ENCODE data around the gene NGEF.
"Not testable (repeated sequence)": the region's sequence is repeated elsewhere in the genome, so short reads cannot be mapped to it uniquely, and the experiment has no call there.

The NGEF gene

GRCh38 chr2:232927032-232927792 lies 85.8 kb downstream of the NGEF start:
- DNase-seq (ENCODE audit: low read depth): no peak

- no peak for DNase-seq (ENCODE audit: low read depth)
These were observed 86.6 kb downstream of the NGEF start for GRCh38 chr2:232926431-232926939.

GRCh38 chr2:232925821-232926156 lies 87.3 kb downstream of the NGEF start:
- DNase-seq (ENCODE audit: low read depth): no peak

GRCh38 chr2:232925153-232925820 lies 87.8 kb downstream of the NGEF start:
- DNase-seq (ENCODE audit: low read depth): no peak

- no peak for DNase-seq (ENCODE audit: low read depth)
These were observed 88.6 kb downstream of the NGEF start for GRCh38 chr2:232924433-232924832.

GRCh38 chr2:232920760-232921159 lies 92.3 kb downstream of the NGEF start:
- no peak for DNase-seq (ENCODE audit: low read depth)

GRCh38 chr2:232920055-232920454 lies 93.0 kb downstream of the NGEF start:
- DNase-seq (ENCODE audit: low read depth): no peak

GRCh38 chr2:232919141-232919540 lies 93.9 kb downstream of the NGEF start:
- DNase-seq (ENCODE audit: low read depth): no peak

GRCh38 chr2:232913903-232914302 lies 99.2 kb downstream of the NGEF start:
- DNase-seq (ENCODE audit: low read depth): no peak

- DNase-seq (ENCODE audit: low read depth): no peak
These were observed 101.3 kb downstream of the NGEF start for GRCh38 chr2:232911712-232912277.

GRCh38 chr2:232910376-232910775 lies 102.7 kb downstream of the NGEF start:
- DNase-seq (ENCODE audit: low read depth): no peak

- no peak for DNase-seq (ENCODE audit: low read depth)
These were observed 104.4 kb downstream of the NGEF start for GRCh38 chr2:232908695-232909094.

- DNase-seq (ENCODE audit: low read depth): not testable (repeated sequence)
These were observed 105.4 kb downstream of the NGEF start for GRCh38 chr2:232907718-232908085.

- DNase-seq (ENCODE audit: low read depth): not testable (repeated sequence)
These were observed 106.0 kb downstream of the NGEF start for GRCh38 chr2:232906867-232907717.

GRCh38 chr2:232903989-232904388 lies 109.1 kb downstream of the NGEF start:
- no peak for DNase-seq (ENCODE audit: low read depth)

- DNase-seq (ENCODE audit: low read depth): peak; percentile 82
These were observed 111.1 kb downstream of the NGEF start for GRCh38 chr2:232901736-232902578.

- no peak for DNase-seq (ENCODE audit: low read depth)
These were observed 112.0 kb downstream of the NGEF start for GRCh38 chr2:232900811-232901735.

GRCh38 chr2:232898592-232899543 lies 114.2 kb downstream of the NGEF start:
- no peak for DNase-seq (ENCODE audit: low read depth)
